IPS-15b (cell line): ENCODE results near the gene GLS2.

ENCODE experiments used
- H3K27me3 ChIP-seq: one replicate; pipeline ENCODE4 v1.6.1; 2013; ENCODE audit warnings: low read length; ENCODE audit not compliant: control insufficient read depth, insufficient read depth
- H3K36me3 ChIP-seq: one replicate; pipeline ENCODE4 v1.6.1; 2013; ENCODE audit warnings: low read length; ENCODE audit not compliant: control insufficient read depth, insufficient read depth
- H3K4me1 ChIP-seq: one replicate; pipeline ENCODE4 v1.6.1; 2013; ENCODE audit warnings: mild to moderate bottlenecking, low read length; ENCODE audit not compliant: control insufficient read depth, insufficient read depth
- H3K4me3 ChIP-seq: one replicate; pipeline ENCODE4 v1.5.1; 2013; ENCODE audit warnings: low read depth, low read length
- H3K9ac ChIP-seq: one replicate; pipeline ENCODE4 v1.6.1; 2013; ENCODE audit warnings: low read depth, mild to moderate bottlenecking, low read length
- H3K9me3 ChIP-seq: one replicate; pipeline ENCODE4 v1.6.1; 2013; ENCODE audit warnings: mild to moderate bottlenecking, low read length; ENCODE audit not compliant: control insufficient read depth, insufficient read depth

Gene GLS2

GRCh38 chr12:56488041-56488955 lies at the start of gene GLS2:
Gene GLS2 (minus strand): TSS chr12:56488161. CDS start chr12:56488118, 43 bp downstream.
- Histone ChIP-seq H3K36me3 (no peaks in the 10 kb centered on the region), H3K9ac (peak within 1 kb of the TSS; percentile 73), H3K9me3 (no peaks in the 10 kb centered on the region), H3K4me1 (no peaks in the 10 kb centered on the region), H3K4me3 (peak within 1 kb of the TSS; percentile 96), H3K27me3 (peaks cover 44% of the 10 kb centered on the region)

- Histone ChIP-seq H3K4me1 (no peaks in the 10 kb centered on the region), H3K27me3 (no peaks in the 10 kb centered on the region), H3K9ac (no peak overlapping the region), H3K9me3 (no peaks in the 10 kb centered on the region), H3K4me3 (no peak overlapping the region), H3K36me3 (no peaks in the 10 kb centered on the region)
These were observed 49.6 kb upstream of the GLS2 start for GRCh38 chr12:56537546-56537945.

- H3K36me3 ChIP-seq, result no peaks in the 10 kb centered on the region
- no peak overlapping the region for H3K9ac ChIP-seq
- no peaks in the 10 kb centered on the region for H3K27me3 ChIP-seq
- H3K4me3 ChIP-seq, result no peak overlapping the region
- no peaks in the 10 kb centered on the region for H3K9me3 ChIP-seq
- peaks cover 11% of the 10 kb centered on the region for H3K4me1 ChIP-seq
These were observed 42.6 kb upstream of the GLS2 start for GRCh38 chr12:56530390-56531055.

- H3K9ac ChIP-seq, result no peak overlapping the region
- H3K27me3 ChIP-seq, result no peaks in the 10 kb centered on the region
- H3K4me1 ChIP-seq, result peaks cover 11% of the 10 kb centered on the region
- no peaks in the 10 kb centered on the region for H3K36me3 ChIP-seq
- H3K4me3 ChIP-seq, result no peak overlapping the region
- H3K9me3 ChIP-seq, result no peaks in the 10 kb centered on the region
These were observed 41.7 kb upstream of the GLS2 start for GRCh38 chr12:56529656-56530055.

- Histone ChIP-seq H3K9me3 (no peaks in the 10 kb centered on the region), H3K36me3 (no peaks in the 10 kb centered on the region), H3K4me3 (no peak overlapping the region), H3K4me1 (peaks cover 11% of the 10 kb centered on the region), H3K27me3 (no peaks in the 10 kb centered on the region), H3K9ac (no peak overlapping the region)
These were observed 40.9 kb upstream of the GLS2 start for GRCh38 chr12:56528846-56529245.

- H3K9me3 ChIP-seq, result no peaks in the 10 kb centered on the region
- peaks cover 12% of the 10 kb centered on the region for H3K4me1 ChIP-seq
- H3K9ac ChIP-seq, result peak overlapping the region; percentile 76
- H3K36me3 ChIP-seq, result no peaks in the 10 kb centered on the region
- peaks cover 2% of the 10 kb centered on the region for H3K27me3 ChIP-seq
- peak overlapping the region; percentile 80 for H3K4me3 ChIP-seq
These were observed 34.6 kb upstream of the GLS2 start for GRCh38 chr12:56522411-56523193.

- Histone ChIP-seq H3K9me3 (no peaks in the 10 kb centered on the region), H3K27me3 (peaks cover 2% of the 10 kb centered on the region), H3K9ac (peak within 1 kb of the TSS; percentile 76), H3K4me3 (peak within 1 kb of the TSS; percentile 80), H3K4me1 (peaks cover 8% of the 10 kb centered on the region), H3K36me3 (no peaks in the 10 kb centered on the region)
These were observed 33.8 kb upstream of the GLS2 start, which contains the start of gene RBMS2 for GRCh38 chr12:56521590-56522371. Gene RBMS2 (plus strand): TSS chr12:56521820. CDS start chr12:56522024, 204 bp downstream.

GRCh38 chr12:56521209-56521589 lies 33.2 kb upstream of the GLS2 start:
- peaks cover 3% of the 10 kb centered on the region for H3K4me1 ChIP-seq
- H3K9ac ChIP-seq, result no peak overlapping the region

GRCh38 chr12:56520506-56520905 lies 32.5 kb upstream of the GLS2 start:
- H3K36me3 ChIP-seq, result no peaks in the 10 kb centered on the region
- H3K9me3 ChIP-seq, result no peaks in the 10 kb centered on the region
- H3K27me3 ChIP-seq, result peaks cover 2% of the 10 kb centered on the region
- no peak overlapping the region for H3K4me3 ChIP-seq
- no peak overlapping the region for H3K9ac ChIP-seq
- H3K4me1 ChIP-seq, result peaks cover 3% of the 10 kb centered on the region

More at GRCh38 chr12:56521209-56521589, 33.2 kb upstream of the GLS2 start:
- Histone ChIP-seq H3K27me3 (peaks cover 2% of the 10 kb centered on the region), H3K9me3 (no peaks in the 10 kb centered on the region), H3K4me3 (no peak overlapping the region), H3K36me3 (no peaks in the 10 kb centered on the region)

GRCh38 chr12:56520048-56520447 lies 32.1 kb upstream of the GLS2 start:
- Histone ChIP-seq H3K9me3 (no peaks in the 10 kb centered on the region), H3K4me3 (no peak overlapping the region), H3K27me3 (peaks cover 2% of the 10 kb centered on the region), H3K9ac (no peak overlapping the region), H3K36me3 (no peaks in the 10 kb centered on the region), H3K4me1 (peaks cover 3% of the 10 kb centered on the region)

- Histone ChIP-seq H3K4me1 (peaks cover 3% of the 10 kb centered on the region), H3K36me3 (no peaks in the 10 kb centered on the region), H3K27me3 (peaks cover 2% of the 10 kb centered on the region), H3K9me3 (no peaks in the 10 kb centered on the region), H3K9ac (no peak overlapping the region), H3K4me3 (no peak overlapping the region)
These were observed 30.6 kb upstream of the GLS2 start for GRCh38 chr12:56518570-56518969.
